GM18508 (cell line): Measurements from ENCODE around the gene SLC15A2.
"Not testable (repeated sequence)": the region's sequence is repeated elsewhere in the genome, so short reads cannot be mapped to it uniquely, and the experiment has no call there.

Source experiments
- ATAC-seq: cut with Tn5 transposase; IDR thresholded peaks from one replicate; pipeline ENCODE4 v1.9.1; 2021; ENCODE audit warnings: moderate number of reproducible peaks; ENCODE audit not compliant: insufficient read depth, unreplicated experiment

SLC15A2 gene

DNA sequence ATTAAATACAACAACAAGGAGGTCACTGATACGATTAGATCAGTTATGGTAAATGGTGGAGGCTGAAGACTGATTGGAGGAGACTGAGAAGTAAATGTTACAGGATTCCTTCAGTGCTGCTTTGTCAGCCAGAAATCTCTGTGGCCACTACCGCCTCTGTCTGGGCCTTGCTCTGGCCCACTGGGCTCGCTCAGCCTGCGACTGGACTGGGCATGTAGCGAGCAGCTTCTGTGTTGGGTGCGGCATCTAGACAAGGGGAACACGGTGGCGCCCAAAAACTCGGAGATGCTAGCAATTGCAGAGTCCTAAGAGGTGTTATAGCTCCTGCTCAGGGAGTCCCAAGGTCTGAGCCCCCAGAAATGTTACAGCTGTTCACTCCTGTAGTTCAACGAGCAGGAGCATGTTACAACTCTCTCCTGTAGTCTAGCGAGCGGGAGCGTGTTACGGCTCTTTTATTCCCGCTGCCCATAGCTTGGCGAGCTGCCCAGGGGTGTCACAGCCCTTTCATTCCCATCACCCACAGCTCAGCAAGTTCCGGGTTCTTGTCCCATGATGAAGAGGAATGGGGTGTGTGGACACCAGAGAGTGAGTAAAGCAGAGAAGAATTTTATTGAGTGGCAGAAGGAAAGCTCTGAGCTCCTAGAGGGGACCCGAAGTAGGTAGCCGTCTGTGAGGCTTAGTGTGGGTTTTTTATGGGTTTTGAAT, 24.7 kb downstream of the SLC15A2 start:
- ATAC-seq = no peak

DNA sequence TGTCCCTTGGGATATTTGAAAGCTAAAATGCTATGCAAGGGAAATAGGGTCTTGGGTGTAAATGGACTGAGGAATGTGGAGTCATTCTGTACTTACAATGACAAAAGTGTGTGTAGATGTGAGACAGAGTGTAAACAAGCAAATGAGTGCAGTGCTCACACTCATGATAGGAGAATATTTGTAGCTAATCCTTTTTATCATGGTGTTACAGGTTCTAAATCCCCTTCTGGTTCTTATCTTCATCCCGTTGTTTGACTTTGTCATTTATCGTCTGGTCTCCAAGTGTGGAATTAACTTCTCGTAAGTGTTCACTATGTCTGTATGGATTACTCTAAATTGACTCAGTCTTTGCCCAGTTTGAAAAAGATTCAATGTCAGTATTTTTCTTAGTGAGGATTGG, 30.5 kb downstream of the SLC15A2 start:
- ATAC-seq = no peak

DNA sequence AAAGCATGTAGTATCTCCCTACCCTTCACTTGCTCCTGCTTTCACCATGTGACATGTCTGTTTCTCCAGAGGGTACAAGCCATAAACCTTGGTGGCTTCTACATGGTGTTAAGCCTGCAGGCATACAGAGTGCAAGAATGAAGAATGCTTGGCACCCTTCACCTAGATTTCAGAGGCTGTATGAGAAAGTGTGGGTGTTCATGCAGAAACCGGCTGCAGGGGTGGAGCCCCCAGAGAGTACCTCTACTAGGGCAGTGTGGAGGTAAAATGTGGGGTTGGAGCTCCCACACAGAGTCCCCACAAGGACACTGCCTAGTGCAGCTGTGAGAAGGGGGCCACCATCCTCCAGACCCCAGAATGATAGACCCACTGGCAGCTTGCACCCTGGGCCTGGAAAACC, 32.2 kb downstream of the SLC15A2 start:
- no peak for ATAC-seq

DNA sequence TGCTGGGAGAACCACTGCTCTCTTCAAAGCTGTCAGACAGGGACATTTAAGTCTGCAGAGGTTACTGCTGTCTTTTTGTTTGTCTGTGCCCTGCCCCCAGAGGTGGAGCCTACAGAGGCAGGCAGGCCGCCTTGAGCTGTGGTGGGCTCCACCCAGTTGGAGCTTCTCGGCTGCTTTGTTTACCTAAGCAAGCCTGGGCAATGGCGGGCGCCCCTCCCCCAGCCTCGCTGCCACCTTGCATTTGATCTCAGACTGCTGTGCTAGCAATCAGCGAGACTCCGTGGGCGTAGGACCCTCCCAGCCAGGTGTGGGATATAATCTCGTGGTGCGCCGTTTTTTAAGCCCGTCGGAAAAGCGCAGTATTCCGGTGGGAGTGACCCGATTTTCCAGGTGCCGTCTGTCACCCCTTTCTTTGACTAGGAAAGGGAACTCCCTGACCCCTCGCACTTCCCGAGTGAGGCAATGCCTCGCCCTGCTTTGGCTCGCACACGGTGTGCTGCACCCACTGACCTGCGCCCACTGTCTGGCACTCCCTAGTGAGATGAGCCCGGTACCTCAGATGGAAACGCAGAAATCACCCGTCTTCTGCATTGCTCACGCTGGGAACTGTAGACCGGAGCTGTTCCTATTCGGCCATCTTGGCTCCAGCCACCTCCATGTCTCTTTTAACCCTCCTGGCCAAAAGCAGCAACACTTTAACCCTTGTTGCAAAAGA, 44.1 kb downstream of the SLC15A2 start:
- ATAC-seq = not testable (repeated sequence)

DNA sequence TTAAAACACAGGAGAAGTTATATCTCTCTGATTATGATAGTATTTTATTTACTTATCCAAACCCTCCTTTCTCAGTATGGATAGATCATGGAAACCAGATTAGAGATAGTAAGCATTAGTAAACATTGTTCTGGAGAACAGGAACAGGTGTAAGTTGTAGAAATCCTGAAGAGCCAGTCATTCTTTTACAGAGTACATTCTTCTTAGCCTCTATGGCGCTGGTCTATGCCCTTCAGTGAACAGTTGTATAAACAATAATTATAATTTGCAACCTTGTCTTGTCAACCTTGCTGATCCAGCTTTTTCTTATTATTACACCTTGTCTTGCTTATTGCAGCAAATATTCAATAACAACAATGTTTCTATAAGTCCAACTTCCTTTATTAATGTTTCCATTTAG, 47.4 kb downstream of the SLC15A2 start:
- ATAC-seq = no peak

DNA sequence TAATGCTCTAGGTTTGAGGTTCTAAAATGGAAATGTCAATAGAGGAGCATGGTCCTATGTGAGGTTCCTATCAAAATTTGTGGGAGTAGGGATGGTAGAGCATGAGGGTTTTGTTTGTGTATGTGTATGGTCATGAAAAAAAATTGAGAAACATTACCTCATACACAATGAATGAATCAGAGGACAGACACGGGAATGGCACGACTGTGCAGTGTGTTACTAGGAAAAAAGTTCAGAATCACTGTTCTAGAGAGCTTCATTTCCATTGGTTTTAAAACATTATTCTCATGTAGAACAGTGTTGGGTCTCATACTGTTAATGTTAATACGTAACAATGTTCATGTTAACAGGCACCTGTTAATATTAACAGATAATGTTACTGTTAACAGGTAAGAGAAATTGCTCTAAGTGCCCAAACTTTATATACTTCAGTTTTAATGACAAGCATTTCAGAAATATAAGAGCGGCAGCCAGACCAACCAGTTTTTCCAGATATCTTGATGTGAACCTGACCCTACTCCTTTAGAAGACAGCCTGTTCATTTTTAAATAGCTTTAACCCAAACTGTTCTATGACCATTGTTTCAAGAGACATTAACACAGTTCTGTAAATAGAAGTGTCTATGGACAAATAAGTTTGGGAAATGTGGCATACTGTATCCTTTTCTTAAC, 48.0 kb downstream of the SLC15A2 start:
- no peak for ATAC-seq

DNA sequence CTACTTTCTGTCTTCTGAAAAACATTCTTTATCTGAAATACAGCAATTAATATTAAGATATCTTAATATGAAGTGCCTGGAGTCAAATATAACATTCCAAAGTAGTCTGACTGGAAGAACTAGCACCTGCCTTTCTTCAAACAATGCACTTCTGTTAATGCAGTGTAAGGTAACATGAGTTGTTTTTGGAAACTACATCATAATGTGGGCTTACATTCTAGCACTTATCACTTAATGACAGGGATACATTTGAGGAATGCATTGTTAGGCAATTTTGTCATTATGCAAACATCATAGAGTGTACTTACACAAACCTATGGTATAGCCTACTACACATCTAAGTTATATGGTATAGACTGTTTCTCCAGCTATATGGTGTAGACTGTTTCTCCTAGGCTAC, 49.2 kb downstream of the SLC15A2 start:
- ATAC-seq = no peak

DNA sequence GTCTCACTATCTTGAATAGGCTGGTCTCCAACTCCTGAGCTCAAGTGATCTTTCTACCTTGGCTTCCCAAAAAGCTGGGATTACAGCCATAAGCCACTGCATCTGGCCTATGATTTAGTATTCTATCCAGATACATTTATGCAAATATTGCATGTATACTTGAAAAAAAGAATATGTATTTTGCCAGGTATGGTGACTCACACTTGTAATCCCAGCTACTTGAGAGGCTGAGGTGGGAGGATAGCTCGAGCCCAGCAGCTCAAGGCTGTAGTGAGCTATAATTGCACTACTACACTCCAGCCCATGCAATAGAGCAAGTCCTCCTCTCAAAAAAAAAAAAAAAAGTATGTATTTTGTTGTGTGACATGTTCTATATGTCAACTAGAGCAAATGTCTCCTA, 54.4 kb downstream of the SLC15A2 start:
- no peak for ATAC-seq

DNA sequence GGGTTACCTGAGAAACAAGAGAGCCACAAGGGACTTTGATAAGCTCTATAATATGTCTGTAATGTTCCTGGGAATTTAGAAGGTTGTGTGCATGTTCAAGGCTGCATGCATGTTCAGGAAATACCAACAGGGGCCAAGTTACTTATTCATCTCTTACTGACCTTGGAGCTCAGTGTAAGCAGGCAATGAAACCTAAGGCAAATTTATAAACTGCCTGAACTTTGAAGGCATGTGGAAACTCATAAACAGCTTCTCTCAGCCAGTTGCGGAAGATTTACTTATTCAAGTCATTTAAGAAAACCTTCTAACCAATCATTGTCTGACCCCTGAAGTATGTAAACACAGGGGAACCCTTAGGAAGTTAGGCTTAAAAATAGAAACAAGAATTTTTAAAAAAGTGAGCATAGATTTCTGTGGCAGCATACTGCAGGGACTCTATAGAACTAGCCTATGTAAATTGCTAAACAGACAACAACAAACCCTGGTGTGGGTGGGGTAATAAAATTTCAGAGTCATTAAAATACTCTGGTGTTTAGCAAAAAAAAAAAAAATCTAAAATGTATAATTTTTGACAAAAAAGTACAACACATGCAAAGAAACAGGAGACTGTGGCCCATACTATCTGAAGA, 57.2 kb downstream of the SLC15A2 start:
- ATAC-seq = no peak

DNA sequence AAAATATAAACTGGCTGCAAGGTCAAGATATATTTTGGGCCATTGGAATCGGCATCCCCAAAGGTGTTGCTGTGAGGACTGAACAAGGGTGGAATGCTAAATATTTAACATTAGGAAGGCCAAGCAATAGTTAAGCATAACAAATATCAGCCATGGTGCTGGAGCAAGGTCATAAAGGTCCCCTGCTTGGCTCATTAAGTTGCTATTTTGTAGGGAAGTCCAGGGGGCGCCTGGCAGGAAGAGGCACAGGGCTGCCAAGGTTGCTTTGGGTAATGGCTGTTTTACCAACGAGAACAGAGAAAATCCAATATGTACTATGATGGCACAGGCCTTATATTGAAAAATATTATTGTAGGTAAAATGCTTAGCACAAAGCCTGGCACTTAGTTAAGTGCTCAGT, 62.2 kb downstream of the SLC15A2 start:
- no peak for ATAC-seq

DNA sequence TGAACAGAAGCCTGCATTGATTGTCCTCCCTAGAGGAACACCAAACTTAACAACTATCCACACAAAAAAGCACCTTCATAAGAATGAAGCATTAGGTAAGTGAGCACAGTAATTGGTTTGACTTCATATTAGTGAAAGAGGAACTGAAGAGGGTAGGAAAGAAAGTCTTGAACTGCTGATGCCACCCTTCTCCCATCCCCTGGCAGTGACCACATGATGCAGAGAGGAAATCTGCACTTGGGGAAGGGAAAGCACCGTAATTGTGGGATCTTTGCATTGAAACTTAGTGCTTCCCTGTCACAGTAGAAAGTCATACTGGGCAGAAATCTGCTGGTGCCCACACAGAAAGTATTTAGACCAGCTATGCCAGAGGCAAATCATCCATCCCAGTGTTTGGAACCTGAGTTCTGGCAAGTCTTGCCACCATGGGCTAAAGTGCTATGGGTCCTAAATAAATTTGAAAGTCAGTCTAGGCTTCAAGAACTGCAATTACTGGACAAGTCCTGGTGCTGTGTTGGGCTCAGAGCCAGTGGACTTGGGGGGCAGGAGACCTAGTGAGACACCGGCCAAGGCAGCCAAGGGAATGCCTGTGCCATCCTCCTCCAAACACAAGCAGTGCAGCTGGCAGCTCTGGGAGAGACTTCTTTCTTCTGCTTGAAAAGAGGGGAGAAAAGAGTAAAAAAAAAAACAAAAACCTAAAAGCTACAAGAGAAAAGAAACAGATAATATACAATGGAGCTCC, 63.6 kb downstream of the SLC15A2 start:
- peak; percentile 93 for ATAC-seq

DNA sequence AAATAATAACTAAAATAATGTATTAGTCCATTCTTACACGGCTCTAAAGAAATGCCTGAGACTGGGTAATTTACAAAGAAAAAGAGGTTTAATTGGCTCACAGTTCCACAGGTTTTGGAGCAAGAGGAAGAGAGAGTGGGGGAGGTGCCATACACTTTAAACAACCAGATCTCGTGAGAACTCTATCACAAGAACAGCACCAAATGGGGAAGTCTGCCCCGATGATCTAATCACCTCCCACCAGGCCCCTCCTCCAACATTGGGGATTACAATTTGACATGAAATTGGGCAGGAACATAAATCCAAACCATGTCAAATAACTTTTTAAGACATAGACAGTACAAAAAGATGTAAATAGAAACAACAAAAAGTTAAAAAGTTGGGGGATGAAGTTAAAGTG, 64.6 kb downstream of the SLC15A2 start:
- ATAC-seq = no peak

DNA sequence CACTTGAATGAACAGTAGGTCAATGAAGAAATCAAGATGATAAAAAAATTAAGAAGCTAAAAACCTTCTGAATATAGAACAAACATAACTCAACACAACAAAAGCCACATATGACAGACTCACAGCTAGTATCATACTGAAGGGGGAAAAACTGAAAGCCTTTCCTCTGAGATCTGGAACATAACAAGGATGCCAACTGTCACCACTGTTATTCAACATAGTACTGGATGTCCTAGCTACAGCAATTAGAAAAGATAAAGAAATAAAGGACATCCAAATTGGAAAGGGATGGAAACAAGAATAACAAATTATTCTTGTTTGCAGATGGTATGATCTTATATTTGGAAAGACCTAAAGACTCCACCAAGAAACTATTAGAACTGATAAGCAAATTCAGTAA, 67.1 kb downstream of the SLC15A2 start:
- no peak for ATAC-seq

DNA sequence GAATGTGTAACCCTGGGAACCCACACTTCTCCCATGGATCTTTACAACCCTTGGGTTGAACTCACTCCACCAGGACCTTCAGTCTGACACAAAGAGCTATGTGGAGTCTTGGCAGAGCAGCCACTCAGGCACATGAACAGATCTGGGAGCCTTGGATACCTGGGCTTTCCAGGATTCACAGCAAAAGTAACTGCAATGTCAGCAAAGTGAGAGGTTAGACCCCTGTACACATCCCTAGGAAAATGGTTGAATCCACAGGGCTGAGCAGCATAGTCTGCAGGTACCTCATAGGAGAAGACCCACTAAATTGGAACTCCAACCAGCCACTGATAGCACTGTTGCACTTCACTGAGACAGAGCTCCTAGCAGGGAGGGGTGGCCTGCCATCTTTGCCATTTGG, 68.2 kb downstream of the SLC15A2 start:
- no peak for ATAC-seq

DNA sequence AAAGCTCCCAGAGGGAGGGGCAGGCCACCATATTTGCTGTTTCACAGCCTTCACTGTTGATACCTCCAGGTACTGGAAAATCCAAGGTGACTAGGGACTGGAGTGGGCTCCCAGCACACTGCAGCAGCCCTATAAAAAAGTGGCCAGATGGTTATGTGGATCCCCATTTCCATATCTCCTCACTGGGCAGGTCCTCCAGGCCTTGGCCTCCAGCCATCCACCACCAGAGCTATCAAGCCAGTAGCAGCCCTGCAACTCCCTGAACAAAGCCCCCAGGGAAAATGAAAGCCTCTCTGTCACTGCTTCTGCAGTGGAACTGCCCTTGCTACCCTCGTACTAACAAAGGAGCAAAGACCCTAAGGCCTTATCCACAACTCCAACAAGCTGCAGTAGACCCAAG, 69.4 kb downstream of the SLC15A2 start:
- no peak for ATAC-seq

DNA sequence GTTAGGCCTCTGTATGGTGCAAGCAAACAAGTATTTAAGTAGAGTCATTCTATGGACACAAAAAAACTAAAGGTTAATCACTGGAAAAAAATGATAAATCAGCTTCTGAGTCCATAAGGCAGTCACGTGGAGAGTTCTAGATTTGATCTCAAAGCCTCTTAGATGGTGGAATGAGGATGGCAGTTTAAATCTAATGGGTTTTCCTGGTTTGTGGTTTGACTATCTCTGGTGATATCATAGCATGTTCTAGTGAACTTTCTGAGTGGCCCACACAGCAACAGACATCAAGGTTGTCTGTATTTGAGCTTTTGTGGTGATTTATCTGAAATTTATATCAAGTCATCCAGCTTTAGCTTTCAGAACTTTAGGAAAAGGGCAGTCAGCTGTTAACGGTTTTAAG, 75.4 kb downstream of the SLC15A2 start:
- no peak for ATAC-seq

DNA sequence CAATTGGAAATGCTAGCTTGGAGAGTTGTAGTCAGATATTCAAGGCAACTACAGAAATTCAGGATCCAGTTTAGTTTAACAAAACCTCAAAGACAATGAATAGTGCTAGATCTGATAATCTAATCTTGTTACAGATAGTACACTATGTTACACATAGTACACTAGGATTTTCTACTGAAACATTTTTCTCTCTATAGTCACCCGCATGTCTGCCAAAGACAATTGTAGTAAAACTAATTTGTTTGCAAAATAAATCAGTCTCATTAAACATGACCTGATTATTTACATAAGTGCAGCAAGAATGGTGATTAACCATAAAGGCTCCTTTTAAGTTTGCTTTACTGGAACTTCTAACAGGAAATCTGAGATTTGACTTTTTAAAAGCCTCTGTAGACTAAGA, 75.8 kb downstream of the SLC15A2 start:
- no peak for ATAC-seq

DNA sequence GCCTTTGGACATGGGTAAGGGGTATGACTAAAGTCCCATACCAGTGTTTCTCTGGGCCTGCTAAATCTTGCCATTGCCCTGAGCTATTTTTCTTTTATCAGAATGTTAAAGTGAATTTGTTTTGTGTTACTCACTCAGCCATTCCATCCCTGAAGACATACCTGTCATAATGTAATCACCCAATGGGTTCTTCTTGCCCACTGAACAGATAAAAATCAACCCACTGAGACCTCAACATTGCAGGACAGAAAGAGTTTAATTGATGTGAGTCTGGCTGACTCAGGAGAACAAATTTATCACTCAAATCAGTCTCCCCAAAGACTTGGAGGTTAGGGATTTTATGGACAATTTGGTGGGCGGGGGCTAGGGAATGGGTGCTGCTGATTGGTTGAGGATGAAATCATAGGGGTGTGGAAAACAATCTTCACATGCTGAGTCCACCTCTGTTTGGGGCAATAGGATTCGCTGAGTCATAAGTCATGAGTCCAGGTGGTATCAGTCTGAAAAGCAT, 80.5 kb downstream of the SLC15A2 start:
- ATAC-seq = no peak

DNA sequence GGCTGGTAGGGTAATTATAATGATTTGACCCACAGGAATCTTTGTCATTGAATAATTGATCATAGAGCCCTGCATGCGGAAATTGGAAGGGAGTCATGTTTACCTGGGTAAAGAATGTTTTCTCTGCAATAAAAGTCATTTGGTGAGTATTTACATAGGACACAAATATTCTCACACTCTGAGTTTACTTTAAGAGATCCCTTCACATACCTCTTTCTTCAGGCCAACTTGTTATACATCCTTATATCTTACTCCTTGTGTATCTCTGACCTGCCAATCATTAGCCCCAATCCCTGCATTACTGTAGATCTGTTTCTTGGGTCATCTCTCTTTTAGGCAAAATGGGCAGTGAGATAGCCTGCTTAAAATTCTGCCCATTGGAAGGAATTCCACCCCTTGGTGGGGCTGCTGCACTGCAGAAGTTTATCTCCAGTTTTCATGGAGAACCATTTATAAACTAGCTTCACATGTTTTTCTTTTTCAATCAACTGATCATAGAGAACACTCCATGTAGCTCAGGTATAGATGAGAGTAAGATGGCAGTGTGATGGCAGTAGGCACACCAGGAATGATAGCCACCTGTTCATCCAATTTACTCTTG, 81.6 kb downstream of the SLC15A2 start:
- ATAC-seq = no peak

DNA sequence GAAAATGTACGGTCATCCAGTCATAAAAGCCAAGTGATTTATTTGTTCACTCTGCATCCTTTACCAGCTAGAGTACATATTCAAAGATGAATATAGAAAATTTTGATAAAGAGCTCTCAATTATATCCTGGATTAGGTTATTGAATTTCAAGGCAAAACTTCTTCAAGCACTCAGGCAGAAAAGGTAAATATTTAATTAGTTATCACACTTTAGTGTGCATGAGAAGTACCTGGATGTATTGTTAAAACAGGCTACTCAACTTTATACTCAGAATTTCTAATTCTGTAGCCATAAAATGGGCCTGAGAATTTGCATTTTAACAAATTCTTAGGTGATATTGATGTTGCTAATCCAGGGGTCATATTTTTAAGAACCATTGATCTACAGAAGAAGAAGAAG, 82.5 kb downstream of the SLC15A2 start:
- ATAC-seq = no peak
